Naive thymus-derived CD8-positive, alpha-beta T cell (primary cell): ENCODE results near the gene NOTCH3. TPM values are rescaled to one million over a fixed set of nuclear protein-coding genes. Genes with fewer than 3 reads are reported as not detected.

Experiments
- ATAC-seq, 2 donors: fragments of 150-1000 bp; cut with Tn5 transposase in 1 of 2; sonication (Bioruptor Pico), chemical (Tn5 transposase) in 1 of 2; 1 replicate in 1 of 2; 2 replicates in 1 of 2; pipeline ENCODE4 v1.10.0; 2021; ENCODE audit warnings: mild to moderate bottlenecking in 2 of 2, moderate library complexity in 2 of 2
- POLR2A ChIA-PET: fragments of 350-600 bp; sonication (Branson Sonifier 250); formaldehyde crosslinking; loops from one replicate; lab custom pipeline; 2021; ENCODE audit warnings: antibody characterized with exemption; lab: Charles Lee
- DNase-seq, 10 donors: peaks; one replicate each; pipeline versions ENCODE4 v3.0.0 to v3.0.0-alpha.2; 2020 to 2022
- H3K27ac Mint-ChIP-seq, 10 donors: one replicate each; pipeline ENCODE4 v1.8.0; 2020 to 2022; ENCODE audit warnings: mild to moderate bottlenecking in 10 of 10, mixed read lengths in 10 of 10, moderate library complexity in 4 of 10, inconsistent platforms in 1 of 10
- H3K27me3 Mint-ChIP-seq, 5 donors: one replicate each; pipeline ENCODE4 v1.8.0; 2021 to 2022; ENCODE audit warnings: mixed read lengths in 5 of 5
- H3K36me3 Mint-ChIP-seq, 3 donors: one replicate each; pipeline ENCODE4 v1.8.0; 2020 to 2022; ENCODE audit warnings: mixed read lengths in 3 of 3, mild to moderate bottlenecking in 2 of 3, inconsistent platforms in 1 of 3
- H3K4me1 Mint-ChIP-seq, 4 donors: one replicate each; pipeline ENCODE4 v1.8.0; 2021 to 2022; ENCODE audit warnings: mixed read lengths in 4 of 4
- H3K4me3 Mint-ChIP-seq, 10 donors: one replicate each; pipeline ENCODE4 v1.8.0; 2020 to 2022; ENCODE audit warnings: mild to moderate bottlenecking in 10 of 10, mixed read lengths in 10 of 10, moderate library complexity in 6 of 10, inconsistent platforms in 1 of 10
- H3K9me3 Mint-ChIP-seq, 9 donors: one replicate each; pipeline ENCODE4 v1.8.0; 2020 to 2022; ENCODE audit warnings: mixed read lengths in 9 of 9, mild to moderate bottlenecking in 3 of 9, inconsistent platforms in 1 of 9, moderate library complexity in 1 of 9
- microRNA-seq: library from miRNA; unstranded; fragments of <30 nt; microRNA quantifications from one replicate; pipeline ENCODE4 v1.2.0, GENCODE V29; 2022; ENCODE audit warnings: borderline microRNAs expressed
- polyA plus RNA-seq, 3 donors: library from polyadenylated mRNA; unstranded; fragments of 300-500 nt; fragmentation: Illumina TruSeq; gene quantifications; one replicate each; pipeline ENCODE4 v1.2.3, GENCODE V29; 2021
- total RNA-seq, 8 experiments: library from RNA in 2 of 8; stranded (reverse) in 2 of 8; gene quantifications; one replicate each; pipeline ENCODE4 v1.2.3 and lab custom pipeline; 2021 to 2026

Gene NOTCH3
- total and polyA plus RNA-seq, 5 experiments from 2014 or later = 0.05 TPM; not detected in 4

GRCh38 chr19:15112385-15112784 lies 88.4 kb downstream of the NOTCH3 start:
- peaks cover 8 to 15% (median 10%) of the 10 kb centered on the region in 4 donors for H3K4me1 Mint-ChIP-seq
- peaks cover 0 to 7% (median 0%) of the 10 kb centered on the region in 5 donors for H3K27me3 Mint-ChIP-seq
- peaks cover 0 to 16% (median 7%) of the 10 kb centered on the region in 3 donors for H3K36me3 Mint-ChIP-seq
- no peaks in the 10 kb centered on the region for H3K9me3 Mint-ChIP-seq
- ATAC-seq = peak in 1 of 2 donors; percentile 59
- DNase-seq = no peak
- peak overlapping the region in 5 of 10 donors; percentile 48 to 90 (median 80) for H3K27ac Mint-ChIP-seq
- POLR2A ChIA-PET = interaction anchor here (0.6 kb wide), 1 partner anchor 324 kb away, joined by 3 read pairs; no protein-coding TSS in a partner anchor
- H3K4me3 Mint-ChIP-seq = peak overlapping the region in 2 of 10 donors; percentile 31 to 57

GRCh38 chr19:15111758-15112157 lies 89.0 kb downstream of the NOTCH3 start:
- DNase-seq (no peak), ATAC-seq (no peak)
- H3K4me3 Mint-ChIP-seq = no peak overlapping the region
- peaks cover 0 to 10% (median 3%) of the 10 kb centered on the region in 3 donors for H3K36me3 Mint-ChIP-seq
- H3K4me1 Mint-ChIP-seq = peaks cover 11 to 18% (median 12%) of the 10 kb centered on the region in 4 donors
- peak overlapping the region in 3 of 10 donors; percentile 80 to 90 (median 90) for H3K27ac Mint-ChIP-seq
- peaks cover 0 to 9% (median 0%) of the 10 kb centered on the region in 5 donors for H3K27me3 Mint-ChIP-seq
- H3K9me3 Mint-ChIP-seq = no peaks in the 10 kb centered on the region
- POLR2A ChIA-PET = interaction anchor here (0.6 kb wide), 1 partner anchor 237 kb away, joined by 3 read pairs; no protein-coding TSS in a partner anchor

GRCh38 chr19:15110418-15110815 lies 90.4 kb downstream of the NOTCH3 start:
- DNase-seq = no peak
- Mint-ChIP-seq H3K36me3 (peaks cover 0 to 4% (median 3%) of the 10 kb centered on the region in 3 donors), H3K4me3 (no peak overlapping the region), H3K4me1 (peaks cover 13 to 22% (median 17%) of the 10 kb centered on the region in 4 donors), H3K27ac (no peak overlapping the region), H3K9me3 (no peaks in the 10 kb centered on the region), H3K27me3 (peaks cover 0 to 19% (median 0%) of the 10 kb centered on the region in 5 donors)
- no peak for ATAC-seq
- POLR2A ChIA-PET = no interaction called here

GRCh38 chr19:15109768-15110417 lies 90.9 kb downstream of the NOTCH3 start:
- Mint-ChIP-seq H3K4me3 (no peak overlapping the region), H3K27me3 (peaks cover 0 to 19% (median 0%) of the 10 kb centered on the region in 5 donors), H3K4me1 (peaks cover 13 to 22% (median 17%) of the 10 kb centered on the region in 4 donors), H3K27ac (no peak overlapping the region), H3K9me3 (peaks cover 0 to 5% (median 1%) of the 10 kb centered on the region in 9 donors), H3K36me3 (peaks cover 0 to 5% (median 3%) of the 10 kb centered on the region in 3 donors)
- ATAC-seq (no peak), DNase-seq (no peak)
- POLR2A ChIA-PET = interaction anchor here (2.3 kb wide), 1 partner anchor 15 kb away, joined by 8 read pairs; a partner anchor contains a TSS

Small RNAs within 50 kb of the gene (microRNA-seq; reads per million reads assigned to microRNA genes)
- not detected for gene MIR6795

Other genes starting within 250 kb of the NOTCH3 start
- not detected for gene SLC1A6, start 221.1 kb downstream of the NOTCH3 start, total RNA-seq
- not detected for gene SLC1A6, start 221.1 kb downstream of the NOTCH3 start, polyA plus RNA-seq
- gene CASP14, start 151.5 kb downstream of the NOTCH3 start, total RNA-seq = not detected
- not detected for gene CASP14, start 151.5 kb downstream of the NOTCH3 start, polyA plus RNA-seq
- gene OR1I1, start 118.8 kb downstream of the NOTCH3 start, total RNA-seq = not detected
- not detected for gene OR1I1, start 118.8 kb downstream of the NOTCH3 start, polyA plus RNA-seq
- under 1 TPM; 0.22 to 0.60 TPM for gene SYDE1, start 93.6 kb downstream of the NOTCH3 start, total RNA-seq
- under 1 TPM; 0.16 to 0.73 (median 0.26) TPM for gene SYDE1, start 93.6 kb downstream of the NOTCH3 start, polyA plus RNA-seq
- gene EPHX3, start 31.5 kb upstream of the NOTCH3 start, total RNA-seq = under 1 TPM in 1 of 2 experiments, not detected in 1; 0.65 TPM
- gene EPHX3, start 31.5 kb upstream of the NOTCH3 start, polyA plus RNA-seq = not detected
- 100 to 1,000 TPM; 172 to 180 TPM for gene BRD4, start 131.5 kb upstream of the NOTCH3 start, total RNA-seq
- 10 to 100 TPM; 10.6 to 37.2 (median 11.5) TPM for gene BRD4, start 131.5 kb upstream of the NOTCH3 start, polyA plus RNA-seq
- gene AKAP8, start 178.8 kb upstream of the NOTCH3 start, total RNA-seq = 10 to 100 TPM; 74.2 to 86.9 TPM
- 10 to 100 TPM; 12.8 to 16.7 (median 14.2) TPM for gene AKAP8, start 178.8 kb upstream of the NOTCH3 start, polyA plus RNA-seq
- 100 to 1,000 TPM; 231 to 232 TPM for gene AKAP8L, start 218.0 kb upstream of the NOTCH3 start, total RNA-seq
- 10 to 100 TPM; 38.7 to 80.7 (median 40.6) TPM for gene AKAP8L, start 218.0 kb upstream of the NOTCH3 start, polyA plus RNA-seq
- gene WIZ, start 249.0 kb upstream of the NOTCH3 start, total RNA-seq = 10 to 100 TPM; 30.3 to 32.6 TPM
- gene WIZ, start 249.0 kb upstream of the NOTCH3 start, polyA plus RNA-seq = 1 to 10 TPM in 1 of 3 donors, under 1 TPM in 2; 0.57 to 2.0 (median 0.75) TPM